Astrocyte of the spinal cord (primary cell): ENCODE results near the gene SOX18.

Source experiments
- DNase-seq: peaks from one replicate; pipeline ENCODE4 v3.0.0; 2011; ENCODE audit warnings: low read depth, low spot score
- H3K4me3 ChIP-seq: 2 replicates; pipeline ENCODE4 v1.5.1; 2011; ENCODE audit warnings: low read depth, mild to moderate bottlenecking, low read length, moderate library complexity
- in situ Hi-C: cut with HindIII; loops from 2 replicates; pipeline ENCODE4 v1.10.0; 2017; ENCODE audit warnings: low sequenced_read_pairs
- TF ChIP-seq, protein P1 (sequence below): IDR thresholded peaks from 2 replicates; pipeline ENCODE4 v1.5.1; 2012; ENCODE audit warnings: low read depth, mild to moderate bottlenecking, low read length, inconsistent platforms

The SOX18 gene

DNA sequence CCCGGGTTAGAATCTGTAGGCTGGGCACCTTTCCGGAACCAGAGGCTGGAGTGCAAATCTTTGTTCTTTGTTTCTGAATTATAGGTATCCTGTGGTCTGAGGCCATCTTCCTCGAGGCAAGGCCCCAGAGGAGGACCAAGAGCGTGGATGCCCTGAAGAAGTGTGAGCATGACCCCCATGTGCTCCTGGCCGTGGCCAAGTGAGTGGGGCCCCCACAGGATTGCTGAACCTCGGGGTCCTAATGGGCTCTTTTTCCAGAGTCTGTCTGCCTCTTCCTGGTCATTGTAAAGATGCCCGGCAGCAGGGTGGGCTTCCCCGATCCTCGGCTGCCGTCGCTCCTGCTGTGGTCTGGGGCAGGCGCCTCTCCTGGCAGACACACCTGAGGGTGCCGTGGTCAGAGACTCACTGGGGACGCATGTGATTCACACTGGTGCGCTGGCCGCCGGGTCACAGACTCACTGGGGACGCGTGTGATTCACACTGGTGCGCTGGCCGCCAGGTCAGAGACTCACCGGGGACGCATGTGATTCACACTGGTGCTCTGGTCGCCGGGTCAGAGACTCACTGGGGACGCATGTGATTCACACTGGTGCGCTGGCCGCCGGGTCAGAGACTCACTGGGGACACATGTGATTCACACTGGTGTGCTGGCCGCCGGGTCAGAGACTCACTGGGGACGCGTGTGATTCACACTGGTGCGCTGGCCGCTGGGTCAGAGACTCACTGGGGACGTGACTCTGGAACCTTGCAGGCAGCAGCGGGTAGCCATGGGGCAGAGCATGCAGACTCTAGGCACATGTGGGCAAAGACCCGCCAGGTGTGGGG lies 19.9 kb downstream of the SOX18 start:
- in situ Hi-C loops, result no loop called here
- H3K4me3 ChIP-seq, result no peak overlapping the region
- TF ChIP-seq, protein P1, sequence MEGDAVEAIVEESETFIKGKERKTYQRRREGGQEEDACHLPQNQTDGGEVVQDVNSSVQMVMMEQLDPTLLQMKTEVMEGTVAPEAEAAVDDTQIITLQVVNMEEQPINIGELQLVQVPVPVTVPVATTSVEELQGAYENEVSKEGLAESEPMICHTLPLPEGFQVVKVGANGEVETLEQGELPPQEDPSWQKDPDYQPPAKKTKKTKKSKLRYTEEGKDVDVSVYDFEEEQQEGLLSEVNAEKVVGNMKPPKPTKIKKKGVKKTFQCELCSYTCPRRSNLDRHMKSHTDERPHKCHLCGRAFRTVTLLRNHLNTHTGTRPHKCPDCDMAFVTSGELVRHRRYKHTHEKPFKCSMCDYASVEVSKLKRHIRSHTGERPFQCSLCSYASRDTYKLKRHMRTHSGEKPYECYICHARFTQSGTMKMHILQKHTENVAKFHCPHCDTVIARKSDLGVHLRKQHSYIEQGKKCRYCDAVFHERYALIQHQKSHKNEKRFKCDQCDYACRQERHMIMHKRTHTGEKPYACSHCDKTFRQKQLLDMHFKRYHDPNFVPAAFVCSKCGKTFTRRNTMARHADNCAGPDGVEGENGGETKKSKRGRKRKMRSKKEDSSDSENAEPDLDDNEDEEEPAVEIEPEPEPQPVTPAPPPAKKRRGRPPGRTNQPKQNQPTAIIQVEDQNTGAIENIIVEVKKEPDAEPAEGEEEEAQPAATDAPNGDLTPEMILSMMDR, result no peak
- DNase-seq, result no peak

GRCh38 chr20:64027981-64028685 lies 21.3 kb downstream of the SOX18 start:
- in situ Hi-C loops, result no loop called here

DNA sequence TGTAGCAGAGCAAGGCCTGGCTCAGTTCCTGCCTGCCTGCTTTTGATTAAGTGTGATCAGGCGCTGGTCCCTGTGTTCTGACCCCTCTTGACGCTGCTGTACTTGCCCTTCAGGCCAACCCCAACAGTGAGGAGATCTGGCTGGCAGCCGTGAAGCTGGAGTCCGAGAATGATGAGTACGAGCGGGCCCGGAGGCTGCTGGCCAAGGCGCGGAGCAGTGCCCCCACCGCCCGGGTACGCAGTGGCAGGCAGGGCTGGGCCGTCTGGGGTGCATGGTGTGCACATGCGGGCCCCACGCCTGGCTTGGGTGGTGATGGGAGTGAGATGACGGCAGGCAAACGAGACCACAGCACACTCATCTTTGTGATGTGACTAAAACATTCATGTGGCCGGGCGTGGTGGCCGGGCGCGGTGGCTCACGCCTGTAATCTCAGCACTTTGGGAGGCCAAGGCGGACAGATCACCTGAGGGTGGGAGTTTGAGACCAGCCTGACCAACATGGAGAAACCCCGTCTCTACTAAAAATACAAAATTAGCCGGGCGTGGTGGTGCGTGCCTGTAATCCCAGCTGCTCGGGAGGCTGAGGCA lies 23.5 kb downstream of the SOX18 start:
- no peak overlapping the region for H3K4me3 ChIP-seq
- in situ Hi-C loops, result no loop called here
- TF ChIP-seq, protein P1, result no peak
- no peak for DNase-seq

More at GRCh38 chr20:64027981-64028685, 21.3 kb downstream of the SOX18 start:
- H3K4me3 ChIP-seq, result no peak overlapping the region
- TF ChIP-seq, protein P1, result no peak
- DNase-seq, result no peak

GRCh38 chr20:64025101-64025825 lies 24.2 kb downstream of the SOX18 start:
- H3K4me3 ChIP-seq, result no peak overlapping the region
- no peak for DNase-seq
- TF ChIP-seq, protein P1, result no peak
- in situ Hi-C loops, result no loop called here

DNA sequence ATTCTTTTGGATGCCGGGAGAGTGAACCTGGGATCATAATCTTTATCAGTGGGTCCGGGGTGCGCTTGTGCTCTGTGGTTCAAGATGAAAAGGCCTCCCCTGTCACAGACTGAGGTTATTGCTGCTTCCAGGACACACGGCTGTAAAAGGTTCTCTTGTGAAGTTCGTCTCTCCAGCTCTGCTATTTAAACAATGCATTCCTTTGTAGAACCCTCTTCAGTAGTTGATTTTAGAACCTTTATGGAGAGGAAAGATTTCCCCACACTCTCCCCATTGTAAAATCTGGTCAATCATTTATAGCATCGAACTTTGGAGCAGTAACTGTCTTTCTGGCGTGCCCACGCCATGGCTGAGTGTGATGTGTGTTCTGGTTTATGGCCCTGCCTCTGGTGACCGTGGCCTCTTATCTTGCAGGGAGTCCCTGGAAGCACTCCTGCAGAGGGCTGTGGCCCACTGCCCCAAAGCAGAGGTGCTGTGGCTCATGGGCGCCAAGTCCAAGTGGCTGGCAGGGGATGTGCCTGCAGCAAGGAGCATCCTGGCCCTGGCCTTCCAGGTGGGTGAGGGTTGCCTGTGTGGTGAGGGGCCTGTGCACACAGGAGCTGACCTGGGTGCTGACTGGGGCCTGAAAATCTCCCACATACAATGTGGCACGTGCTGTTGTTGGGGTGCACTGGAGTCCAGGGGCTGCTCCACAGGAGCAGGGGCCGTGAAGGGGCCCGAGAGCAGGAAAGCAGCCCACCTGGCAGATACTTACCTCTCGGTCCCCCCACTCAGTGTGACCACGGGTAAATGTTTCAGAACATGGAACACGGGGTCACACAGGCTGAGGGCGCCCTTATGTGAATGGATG lies 25.1 kb downstream of the SOX18 start:
- DNase-seq, result no peak
- in situ Hi-C loops, result no loop called here

More for the DNA sequence above, 25.1 kb downstream of the SOX18 start:
- TF ChIP-seq, protein P1, result no peak
- no peak overlapping the region for H3K4me3 ChIP-seq
